NCI-H748 (cell line): ENCODE results near the gene UCK1.

Source experiments
- DNase-seq: peaks from one replicate; lab custom pipeline; 2025; ENCODE audit not compliant: unreplicated experiment; lab: John Stamatoyannopoulos, UW

The UCK1 gene

DNA sequence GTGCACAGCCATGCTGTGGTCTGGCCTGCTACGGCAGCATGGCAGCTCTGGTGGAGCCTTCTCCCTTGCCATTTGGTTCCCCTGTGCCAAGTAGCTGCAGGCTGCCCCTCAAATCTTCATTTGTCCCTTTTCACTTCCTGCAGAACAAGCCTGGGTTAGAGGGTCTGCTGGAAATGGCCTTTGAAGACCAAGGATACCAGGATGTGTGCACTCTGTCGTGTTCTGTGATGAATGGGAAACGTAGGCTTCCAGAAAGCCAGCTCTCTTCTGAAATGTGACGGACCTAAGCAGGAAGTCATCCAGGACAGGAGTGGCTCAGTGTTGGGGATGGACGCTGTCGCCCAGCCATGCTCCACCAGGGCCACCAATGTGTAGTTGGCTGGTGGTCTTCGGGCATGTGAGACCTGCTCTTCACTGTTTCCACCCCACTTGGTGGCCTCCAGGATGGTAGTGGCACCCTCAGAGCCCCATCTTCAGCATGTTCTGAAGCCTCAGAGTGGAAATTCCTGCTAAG, 31.8 kb downstream of the UCK1 start:
- no peak for DNase-seq

DNA sequence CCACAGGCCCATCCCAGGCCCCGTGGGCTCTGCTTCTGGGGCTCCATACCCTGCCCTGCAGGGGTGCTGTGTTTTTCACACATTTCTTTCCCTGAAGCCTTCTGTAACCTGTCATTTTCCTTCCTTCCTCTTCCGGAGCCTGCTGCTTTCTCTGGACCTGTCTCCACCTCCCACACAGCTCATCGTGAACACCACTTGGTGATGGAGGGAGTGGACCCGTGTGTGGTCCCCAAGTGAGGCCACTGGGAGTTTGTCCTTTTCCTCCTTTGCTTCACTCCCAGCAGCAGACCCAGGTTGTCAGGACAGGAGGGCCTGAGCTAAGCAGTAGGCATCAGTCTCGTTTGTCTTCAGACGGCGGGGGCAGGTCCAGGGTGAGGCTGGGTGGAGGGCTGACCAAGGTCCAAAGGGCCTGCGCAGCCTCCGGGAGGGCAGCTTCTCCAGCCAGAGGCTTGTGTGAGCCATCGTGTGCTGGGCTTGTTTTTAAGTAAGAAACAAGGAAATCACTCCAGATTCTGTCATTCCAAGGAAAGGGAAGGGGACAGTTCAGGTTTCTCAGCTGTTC, 34.1 kb downstream of the UCK1 start:
- no peak for DNase-seq

DNA sequence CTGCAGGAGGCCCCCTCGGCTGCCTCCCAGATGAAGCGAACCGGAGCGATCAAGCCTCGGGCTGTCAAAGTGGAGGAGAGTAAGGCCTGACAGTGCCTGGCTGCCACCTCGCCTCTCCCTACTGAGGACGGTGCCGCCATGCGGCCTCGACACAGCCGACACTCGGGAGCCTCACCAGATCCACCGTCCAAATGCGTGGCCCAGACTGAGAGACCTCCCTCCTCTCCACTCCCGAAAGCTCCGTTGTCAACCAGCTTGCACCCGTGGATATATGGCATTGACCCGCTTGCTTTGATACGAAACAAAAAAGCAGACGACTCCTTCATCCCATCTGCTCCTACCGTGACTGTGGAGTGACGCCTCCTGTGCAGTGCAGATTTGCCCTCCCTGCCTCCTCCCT, 35.3 kb downstream of the UCK1 start:
- no peak for DNase-seq

DNA sequence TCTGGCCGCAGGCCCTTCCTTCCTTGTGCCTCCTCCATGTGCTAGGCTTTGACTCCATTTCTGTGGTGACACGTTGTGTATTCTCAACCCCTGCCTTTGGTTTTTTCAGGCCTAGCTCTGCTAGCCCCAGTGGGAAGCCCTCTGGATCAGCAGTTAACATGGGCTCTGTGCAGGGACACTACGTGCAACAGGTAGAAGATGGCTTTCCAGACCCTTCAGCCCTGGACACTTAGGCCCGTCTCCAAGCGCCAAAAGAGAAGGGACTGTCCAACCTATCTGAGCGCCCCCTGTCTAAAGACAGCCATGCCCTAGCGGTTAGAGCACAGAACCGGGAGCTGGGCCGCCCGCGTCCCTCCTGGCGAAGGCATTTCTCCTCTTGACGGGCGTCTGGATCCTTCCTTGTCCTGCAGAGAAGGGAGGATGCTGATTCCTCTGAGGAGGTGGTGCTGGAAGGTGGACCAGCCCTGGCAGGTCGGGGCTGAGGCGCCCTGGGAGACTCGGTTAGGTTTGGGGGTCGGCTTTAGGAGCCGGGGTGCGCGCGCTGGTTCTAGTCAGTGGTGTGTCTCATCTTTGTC, 36.7 kb downstream of the UCK1 start:
- no peak for DNase-seq

DNA sequence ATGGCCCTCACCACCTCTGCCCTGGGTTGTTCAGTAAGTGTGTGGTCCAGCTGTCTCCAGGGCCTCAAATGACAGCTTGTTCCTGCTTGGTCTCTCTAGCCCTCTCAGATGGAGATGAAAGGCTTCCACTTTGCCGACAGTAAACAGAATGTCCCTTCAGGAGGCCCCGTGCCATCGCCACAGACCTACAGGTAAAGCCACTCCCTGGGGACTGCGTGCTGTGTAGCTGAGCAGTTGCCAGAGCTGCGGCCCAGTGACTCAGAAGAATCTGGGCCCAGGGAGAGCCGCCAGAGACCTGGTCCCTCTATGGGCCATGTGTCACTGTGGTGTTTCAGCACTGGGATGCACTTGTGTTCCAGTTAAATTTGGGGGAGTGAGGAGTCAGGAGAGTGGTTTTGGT, 39.0 kb downstream of the UCK1 start:
- no peak for DNase-seq

DNA sequence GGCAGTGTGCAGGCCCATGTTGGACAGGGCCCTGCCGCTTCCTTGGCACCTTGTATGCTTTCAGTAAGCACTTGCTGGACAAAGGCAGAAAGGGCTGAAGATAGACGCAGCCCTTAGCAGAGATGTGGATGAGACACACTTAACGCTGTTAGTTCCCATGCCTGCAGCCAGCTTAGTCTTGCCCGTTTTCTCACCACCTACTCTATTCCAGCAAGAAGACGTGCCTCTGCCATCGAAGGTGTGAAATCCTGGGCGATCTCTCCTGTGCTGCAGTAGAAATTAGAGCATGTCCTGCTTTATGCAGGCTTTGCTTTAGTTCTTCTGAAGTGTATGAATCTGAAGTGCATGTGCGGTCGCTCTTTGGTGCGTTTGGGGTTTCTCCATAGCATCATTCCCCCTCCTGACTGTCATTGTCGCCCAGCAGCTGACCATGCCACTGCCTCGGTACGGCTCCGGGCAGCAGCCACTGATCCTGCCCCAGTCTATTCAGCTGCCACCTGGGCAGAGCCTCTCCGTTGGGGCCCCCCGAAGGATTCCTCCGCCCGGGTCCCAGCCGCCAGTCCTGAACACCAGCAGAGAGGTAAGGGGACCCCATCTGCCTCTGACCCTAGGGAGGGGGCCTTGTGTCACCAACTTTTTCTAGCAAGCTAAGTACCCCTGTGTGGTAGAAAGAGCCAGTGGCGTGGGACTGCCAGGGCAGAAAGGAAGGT, 39.9 kb downstream of the UCK1 start:
- DNase-seq: no peak

DNA sequence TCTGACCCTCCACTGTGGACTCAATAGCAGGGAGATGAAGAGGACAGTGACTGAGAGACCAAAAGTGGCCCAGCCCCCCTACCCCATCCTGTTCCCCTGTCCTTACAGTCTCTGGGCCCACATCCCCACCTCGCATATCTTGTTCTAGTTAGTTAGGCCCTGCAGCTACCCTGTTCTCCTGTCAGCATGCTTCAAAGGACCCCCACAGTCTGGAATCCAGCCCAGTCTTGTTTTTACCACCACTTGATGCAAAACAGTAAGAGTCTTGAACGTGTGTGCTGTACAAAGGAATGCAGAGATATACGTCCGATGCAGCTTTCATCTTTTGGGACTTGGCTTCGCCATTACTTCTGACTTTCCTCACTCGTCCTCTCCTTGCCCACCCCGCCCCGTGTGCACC, 40.5 kb downstream of the UCK1 start:
- no peak for DNase-seq

DNA sequence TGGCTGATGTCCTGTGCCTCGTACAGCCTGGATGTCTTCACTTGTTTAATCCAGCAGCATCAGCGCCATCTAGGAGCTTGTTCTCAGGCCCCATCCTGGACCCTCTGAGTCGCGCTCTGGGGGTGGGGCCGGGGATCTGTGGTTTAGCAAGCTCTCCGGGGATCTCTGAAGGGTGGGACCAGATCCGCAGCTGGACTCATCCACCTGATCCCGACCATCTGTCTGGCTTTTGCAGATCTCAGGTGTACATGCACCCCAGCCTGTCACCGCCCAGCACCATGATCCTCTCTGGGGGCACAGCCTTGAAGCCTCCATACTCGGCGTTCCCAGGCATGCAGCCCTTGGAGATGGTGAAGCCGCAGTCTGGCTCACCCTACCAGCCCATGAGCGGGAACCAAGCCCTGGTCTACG, 43.4 kb downstream of the UCK1 start:
- DNase-seq: no peak

DNA sequence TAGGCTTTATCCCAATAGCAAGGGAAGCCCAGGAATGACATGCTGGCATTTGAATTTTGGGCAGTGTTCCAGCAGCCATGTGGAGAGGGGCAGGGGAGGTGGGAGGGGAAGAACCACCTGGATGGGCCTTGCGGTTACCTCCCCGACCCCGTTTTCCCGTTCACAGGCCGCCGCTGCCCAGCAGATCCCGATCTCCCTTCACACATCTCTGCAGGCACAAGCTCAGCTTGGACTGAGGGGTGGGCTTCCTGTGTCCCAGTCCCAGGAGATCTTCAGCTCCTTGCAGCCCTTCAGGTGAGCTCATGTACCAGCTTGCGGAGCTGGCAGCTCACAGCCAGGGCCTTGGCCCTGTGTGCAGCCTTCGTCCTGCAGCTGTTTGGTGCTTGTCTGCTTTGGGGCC, 44.1 kb downstream of the UCK1 start:
- DNase-seq: no peak

DNA sequence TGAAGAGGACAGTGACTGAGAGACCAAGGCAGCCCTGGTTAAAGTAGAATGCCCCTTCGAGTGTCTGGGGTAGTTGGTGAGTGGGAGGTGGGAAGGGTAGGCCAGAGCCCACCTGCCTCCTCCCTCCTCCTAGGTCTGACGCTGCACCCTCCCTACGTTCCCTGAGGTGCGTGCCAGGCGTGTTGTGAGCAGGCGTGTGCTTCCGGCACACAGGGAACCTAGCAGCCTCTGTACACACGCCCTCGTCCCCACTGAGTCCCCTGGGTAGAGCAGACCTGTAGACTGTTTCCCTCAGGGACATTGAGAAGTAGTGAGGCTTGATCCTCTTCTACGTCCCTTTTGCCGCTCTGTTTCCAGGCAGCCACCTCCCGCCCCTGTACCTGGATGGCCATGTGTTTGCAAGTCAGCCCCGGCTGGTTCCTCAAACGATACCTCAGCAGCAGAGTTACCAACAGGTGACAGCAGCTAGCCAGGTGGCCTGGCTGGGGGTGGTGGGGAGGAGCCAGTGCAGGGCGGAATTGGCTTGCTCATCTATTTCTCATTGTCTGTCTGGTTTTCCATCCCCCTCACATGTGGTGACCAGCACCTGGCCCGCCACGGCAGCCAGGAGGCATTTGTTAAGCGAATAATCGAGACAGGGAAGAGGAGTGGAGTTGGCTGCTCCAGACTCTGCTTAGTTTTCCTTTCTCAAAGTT, 45.2 kb downstream of the UCK1 start:
- DNase-seq: no peak

DNA sequence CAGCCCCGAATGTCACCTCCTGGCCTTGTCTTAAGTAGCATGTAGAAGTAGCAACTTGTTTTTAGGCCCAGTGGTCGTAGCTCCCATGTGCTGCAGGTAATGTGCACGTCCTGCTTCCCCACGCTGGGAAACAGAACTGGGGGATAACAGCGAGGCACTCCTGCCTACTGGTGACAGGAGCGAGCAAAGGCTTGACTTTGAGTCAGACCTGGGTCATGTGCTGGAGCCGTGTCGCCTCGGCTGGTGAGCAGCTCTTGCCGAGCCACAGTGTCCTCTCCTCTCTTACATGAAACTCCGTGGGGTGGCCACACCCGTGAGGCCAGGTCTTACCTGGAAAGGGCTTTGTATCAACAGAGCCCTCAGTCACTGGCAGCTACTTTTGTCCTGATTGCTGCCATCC, 45.9 kb downstream of the UCK1 start:
- no peak for DNase-seq

DNA sequence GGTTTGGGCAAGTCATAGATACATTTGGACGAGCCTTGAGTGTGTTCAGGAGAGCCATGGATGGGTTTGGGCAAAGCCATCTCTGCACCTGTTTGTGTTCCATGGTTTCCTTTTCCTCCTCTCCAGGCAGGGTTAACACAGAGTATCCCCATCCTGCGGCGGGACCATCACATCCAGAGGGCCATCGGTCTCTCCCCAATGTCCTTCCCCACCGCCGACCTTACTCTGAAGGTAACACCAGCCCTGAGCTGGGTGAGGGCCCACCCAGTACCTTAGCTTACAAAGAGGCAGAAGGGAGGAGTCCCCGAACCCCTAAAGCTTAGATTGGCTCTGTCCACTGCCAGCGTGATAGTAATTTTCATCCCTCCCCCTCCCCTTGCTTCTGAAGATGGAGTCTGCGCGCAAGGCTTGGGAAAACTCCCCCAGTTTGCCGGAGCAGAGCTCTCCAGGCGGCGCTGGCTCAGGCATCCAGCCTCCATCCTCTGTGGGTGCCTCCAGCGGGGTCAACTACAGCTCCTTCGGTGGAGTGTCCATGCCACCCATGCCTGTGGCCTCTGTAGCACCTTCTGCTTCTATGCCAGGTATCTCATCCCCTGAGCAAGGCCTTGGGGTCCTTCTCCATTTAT, 46.4 kb downstream of the UCK1 start:
- no peak for DNase-seq

DNA sequence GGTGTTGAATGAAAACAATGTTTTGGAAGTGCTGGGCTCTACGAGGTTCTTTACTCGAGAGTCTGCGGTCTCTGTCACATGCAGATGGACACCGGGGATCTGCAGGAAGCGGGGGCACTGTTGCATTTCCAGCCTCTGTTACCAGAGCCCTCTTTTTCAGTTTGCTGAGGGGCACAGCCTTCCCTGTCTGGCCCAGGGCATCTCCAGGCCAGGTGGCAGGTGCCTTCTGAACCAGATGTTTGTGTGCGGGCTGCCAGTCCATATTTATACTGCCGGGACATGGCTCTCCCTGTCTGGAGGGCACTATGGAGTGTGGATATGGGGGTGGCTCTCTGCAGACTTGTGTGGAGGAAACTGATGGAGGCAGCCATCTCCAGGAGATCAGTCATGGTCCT, 47.0 kb downstream of the UCK1 start:
- no peak for DNase-seq

DNA sequence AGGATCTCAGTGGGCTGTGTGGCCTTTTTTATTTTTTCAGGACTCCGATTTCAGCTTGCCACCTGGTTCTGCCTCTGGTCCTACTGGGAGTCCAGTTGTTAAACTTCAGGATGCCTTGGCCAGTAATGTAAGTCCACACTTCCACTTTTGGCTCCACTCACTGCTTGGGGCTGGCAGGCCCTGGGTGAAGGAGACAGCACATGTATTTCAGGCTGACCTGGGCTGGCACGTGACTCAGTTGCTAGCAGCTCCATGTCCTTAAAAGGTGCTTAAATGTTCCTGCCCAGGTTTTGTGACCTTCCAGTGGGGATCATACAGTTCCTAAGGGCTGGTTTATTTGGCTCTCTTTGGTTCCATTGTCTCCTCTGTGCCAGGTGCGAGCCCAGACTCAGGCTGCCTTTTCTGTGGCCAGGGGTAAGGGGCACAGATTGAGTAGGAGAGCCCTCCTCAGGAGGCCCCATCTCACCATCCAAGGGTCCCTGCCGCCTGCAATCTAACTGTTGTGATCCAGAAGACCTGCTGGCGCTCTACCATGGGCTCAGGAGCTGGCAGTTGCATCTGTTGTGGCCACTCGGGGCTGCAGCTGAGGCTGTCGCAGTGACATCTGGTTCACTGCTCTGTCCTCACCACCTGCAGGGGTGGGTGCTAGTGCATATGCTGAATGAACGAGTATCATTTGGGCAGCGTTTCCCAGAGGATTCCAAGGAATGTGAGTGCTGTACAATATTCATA, 47.6 kb downstream of the UCK1 start:
- no peak for DNase-seq

DNA sequence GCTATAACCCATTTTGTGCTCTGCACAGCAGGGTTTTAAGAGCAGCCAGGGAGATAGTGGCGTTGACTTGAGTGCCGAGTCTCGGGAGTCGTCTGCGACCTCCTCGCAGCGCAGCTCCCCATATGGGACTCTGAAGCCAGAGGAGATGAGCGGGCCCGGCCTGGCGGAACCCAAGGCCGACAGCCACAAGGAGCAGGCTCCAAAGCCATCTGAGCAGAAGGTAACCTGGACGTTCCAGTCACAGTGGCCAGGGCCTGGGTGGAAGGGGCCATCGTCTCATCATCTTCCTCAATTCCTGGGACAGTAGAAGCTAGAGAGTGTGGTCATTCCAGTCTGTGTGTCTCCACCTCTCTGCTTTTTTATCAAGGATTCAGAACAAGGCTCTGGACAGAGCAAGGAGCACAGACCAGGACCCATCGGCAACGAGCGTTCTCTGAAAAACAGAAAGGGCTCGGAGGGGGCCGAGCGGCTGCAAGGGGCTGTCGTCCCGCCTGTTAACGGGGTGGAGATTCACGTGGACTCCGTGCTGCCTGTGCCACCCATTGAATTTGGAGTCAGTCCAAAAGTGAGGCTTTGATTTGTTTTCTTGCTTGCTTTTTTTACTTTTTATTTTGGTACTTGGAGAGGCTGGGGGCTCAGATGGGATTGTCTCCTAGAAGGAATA, 48.6 kb downstream of the UCK1 start:
- DNase-seq: no peak

DNA sequence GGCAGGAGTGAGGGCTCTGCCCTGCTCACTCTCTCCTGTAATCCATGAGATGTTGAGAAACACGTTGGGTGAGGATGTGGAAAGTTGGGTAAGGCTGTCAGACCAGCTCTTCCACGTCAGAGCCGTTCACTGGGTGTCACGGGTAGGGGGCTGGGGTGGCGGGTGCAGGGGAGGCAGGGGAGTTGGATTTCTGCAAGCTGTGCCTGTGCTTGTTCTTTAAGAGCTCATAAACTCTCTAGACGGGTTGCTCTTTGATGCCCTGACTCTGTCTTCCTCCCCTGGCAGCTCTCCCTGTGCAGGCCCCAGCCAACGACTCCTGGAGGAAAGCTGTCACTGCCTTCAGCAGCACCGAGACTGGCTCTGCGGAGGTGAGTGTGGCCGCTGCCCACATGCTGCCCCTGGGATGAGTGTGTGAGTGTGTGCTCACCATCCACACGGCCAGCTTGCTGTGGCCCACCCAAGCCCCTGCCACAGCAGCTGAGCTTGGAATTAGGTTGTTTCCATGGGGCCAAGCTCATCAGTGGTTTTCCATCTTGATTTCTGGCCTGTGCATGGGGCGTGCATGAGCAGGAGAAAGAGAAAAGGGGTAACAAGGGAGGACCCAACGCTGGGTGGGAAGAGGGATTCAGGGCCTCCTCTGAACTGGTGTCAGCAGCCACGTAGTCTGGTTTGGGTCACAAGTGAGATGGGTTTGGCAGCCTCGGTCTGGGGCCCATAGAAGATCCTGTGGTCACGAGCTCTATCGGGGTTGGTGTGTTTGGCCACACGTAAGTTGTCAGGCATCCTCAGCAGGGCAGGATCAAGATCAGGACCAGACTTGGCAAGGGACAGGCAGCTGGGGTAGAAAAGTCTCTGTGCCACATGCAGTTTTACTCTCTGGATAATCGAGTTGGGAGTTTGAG, 49.4 kb downstream of the UCK1 start:
- no peak for DNase-seq

DNA sequence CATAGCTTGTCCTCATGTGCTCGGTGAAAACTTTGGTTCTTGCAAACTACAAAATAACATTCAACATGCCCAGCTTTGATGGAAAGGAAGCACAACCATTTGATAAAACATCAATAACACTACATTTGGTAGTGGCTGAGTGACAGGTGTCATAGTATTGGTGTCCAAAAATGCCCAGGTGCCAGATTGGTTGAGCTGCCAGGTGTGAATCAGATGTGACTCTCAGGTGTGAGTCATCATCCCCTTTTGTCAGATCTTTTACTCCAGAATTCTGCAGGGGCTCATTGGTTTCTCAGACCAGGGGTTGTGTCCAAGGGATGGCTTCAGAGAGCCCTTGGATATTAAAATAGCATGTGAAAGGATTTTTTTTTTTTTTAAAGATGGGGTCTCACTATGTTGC, 50.8 kb downstream of the UCK1 start:
- DNase-seq: no peak

DNA sequence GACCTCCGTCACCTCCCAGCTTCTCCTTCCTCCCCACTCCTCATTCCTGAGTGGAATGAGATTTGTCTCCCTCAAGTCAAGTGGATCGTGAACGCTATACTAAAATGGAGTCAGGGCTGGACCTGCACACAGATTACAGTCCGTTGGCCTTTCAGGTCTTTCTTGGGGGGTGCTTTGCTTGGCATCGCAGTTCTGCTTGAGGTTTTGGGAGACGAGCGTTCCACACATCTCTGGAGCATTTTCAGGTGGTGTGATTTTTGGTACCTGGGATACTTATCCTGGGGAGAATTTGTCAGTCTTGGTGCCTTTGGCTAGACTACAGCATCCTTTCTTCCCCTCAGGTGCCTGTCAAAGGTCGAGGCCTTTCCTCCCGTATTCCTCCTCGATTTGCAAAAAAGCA, 52.2 kb downstream of the UCK1 start:
- no peak for DNase-seq

DNA sequence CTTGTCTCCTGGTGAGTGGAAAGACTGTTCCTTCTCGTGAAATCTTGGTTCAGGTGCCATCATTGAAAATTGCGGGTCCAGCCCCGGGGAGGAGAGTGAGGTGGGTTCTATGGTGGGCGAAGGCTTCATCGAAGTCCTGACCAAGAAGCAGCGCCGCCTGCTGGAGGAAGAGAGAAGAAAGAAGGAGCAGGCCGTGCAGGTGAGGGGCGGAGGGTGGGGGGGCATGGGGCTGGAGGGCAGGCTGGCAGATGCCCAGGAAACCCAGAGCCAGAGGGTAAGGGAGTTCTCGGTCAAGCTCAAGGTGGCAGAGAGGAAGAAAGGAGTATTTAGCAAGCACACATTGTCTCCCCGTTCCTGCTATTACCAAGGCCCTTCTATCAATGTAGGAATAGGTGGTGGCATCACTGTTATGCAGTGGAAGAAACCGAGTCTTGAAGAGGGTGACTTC, 52.6 kb downstream of the UCK1 start:
- peak; percentile 47 for DNase-seq
